B cell (primary cell): ENCODE results near the gene AGAP1.

Source experiments
- EZH2 ChIP-seq: IDR thresholded peaks from 2 replicates; pipeline ENCODE4 v1.6.1; 2012; ENCODE audit warnings: borderline replicate concordance, low read depth, mild to moderate bottlenecking, moderate library complexity, low read length; ENCODE audit not compliant: insufficient read depth, poor library complexity, severe bottlenecking
- TF ChIP-seq, protein P1 (sequence below): fragments of 200-600 bp; IDR thresholded peaks from one replicate; pipeline ENCODE4 v1.8.0; 2022; ENCODE audit warnings: antibody characterized with exemption, mild to moderate bottlenecking

DNA sequence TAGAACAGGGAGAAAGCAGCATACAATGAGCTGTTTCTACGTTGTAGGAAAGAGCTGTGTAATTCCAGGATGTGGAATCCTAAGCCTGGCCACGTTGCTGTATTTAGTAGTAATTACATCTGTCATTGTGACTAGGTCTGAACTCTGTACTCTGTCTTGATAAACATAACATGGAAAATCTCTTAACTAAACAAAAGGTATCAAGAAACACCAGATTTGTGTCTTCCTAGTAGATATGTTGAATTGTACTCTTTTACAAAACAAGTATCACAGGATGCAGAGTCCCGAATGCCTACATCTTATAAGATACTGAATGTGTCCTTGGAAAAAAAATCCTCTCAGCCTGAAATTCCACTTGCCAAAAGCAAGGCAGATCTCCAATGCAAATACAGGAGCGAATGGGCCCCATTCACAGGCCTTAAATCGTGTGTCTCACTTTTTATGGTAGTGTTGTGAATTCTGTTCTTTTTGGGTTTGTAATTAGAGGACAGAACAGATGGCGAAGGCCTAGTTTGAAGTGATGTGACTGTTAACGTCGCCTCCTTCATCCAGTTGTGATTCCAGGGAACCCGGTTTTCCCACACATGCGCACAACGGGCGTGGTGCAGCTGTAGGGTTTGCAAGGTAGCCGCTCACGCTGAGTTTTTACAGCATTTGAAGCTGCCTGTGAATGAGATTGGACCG lies 427.8 kb downstream of the AGAP1 start:
- TF ChIP-seq EZH2: no peak
- TF ChIP-seq, protein P1, sequence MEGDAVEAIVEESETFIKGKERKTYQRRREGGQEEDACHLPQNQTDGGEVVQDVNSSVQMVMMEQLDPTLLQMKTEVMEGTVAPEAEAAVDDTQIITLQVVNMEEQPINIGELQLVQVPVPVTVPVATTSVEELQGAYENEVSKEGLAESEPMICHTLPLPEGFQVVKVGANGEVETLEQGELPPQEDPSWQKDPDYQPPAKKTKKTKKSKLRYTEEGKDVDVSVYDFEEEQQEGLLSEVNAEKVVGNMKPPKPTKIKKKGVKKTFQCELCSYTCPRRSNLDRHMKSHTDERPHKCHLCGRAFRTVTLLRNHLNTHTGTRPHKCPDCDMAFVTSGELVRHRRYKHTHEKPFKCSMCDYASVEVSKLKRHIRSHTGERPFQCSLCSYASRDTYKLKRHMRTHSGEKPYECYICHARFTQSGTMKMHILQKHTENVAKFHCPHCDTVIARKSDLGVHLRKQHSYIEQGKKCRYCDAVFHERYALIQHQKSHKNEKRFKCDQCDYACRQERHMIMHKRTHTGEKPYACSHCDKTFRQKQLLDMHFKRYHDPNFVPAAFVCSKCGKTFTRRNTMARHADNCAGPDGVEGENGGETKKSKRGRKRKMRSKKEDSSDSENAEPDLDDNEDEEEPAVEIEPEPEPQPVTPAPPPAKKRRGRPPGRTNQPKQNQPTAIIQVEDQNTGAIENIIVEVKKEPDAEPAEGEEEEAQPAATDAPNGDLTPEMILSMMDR: no peak
